SK-N-SH (cell line): ENCODE data around the gene SMIM7. TPM values are rescaled to one million over a fixed set of nuclear protein-coding genes. Genes with fewer than 3 reads are reported as not detected.

Source experiments
- CTCF ChIA-PET: fragments of 300-600, 350-600 bp; formaldehyde crosslinking; extraction: SDS; loops from one replicate; lab custom pipeline; 2021; lab: Yijun Ruan, JAX
- POLR2A ChIA-PET: fragments of 350-600 bp; sonication (Branson Sonifier 250); formaldehyde crosslinking; extraction: SDS; loops from one replicate; lab custom pipeline; 2020; ENCODE audit warnings: antibody characterized with exemption, inconsistent platforms; lab: Yijun Ruan, JAX
- DNase-seq: peaks from one replicate; pipeline ENCODE4 v3.0.0; 2012
- H2AFZ ChIP-seq: fragments of 200-600 bp; sonication (generic); 2 replicates; pipeline ENCODE4 v1.8.1; 2016; ENCODE audit warnings: antibody characterized with exemption, mild to moderate bottlenecking, low read depth
- H3F3A ChIP-seq: fragments of 200-600 bp; sonication (generic); replicated peaks from 2 replicates; pipeline ENCODE3; 2016; ENCODE audit warnings: antibody characterized with exemption, mild to moderate bottlenecking; ENCODE audit not compliant: insufficient read depth
- H3K27ac ChIP-seq, 2 experiments: fragments of 200-500 bp in 1 of 2; fragments of 200-600 bp in 1 of 2; sonication (Bioruptor generic) in 1 of 2; sonication (generic), shearing (Covaris generic) in 1 of 2; 2 replicates each; pipeline versions ENCODE4 v1.5.1 to v1.6.1; 2014 to 2016; ENCODE audit warnings: low read depth in 2 of 2, inconsistent platforms in 1 of 2, low read length in 1 of 2, mild to moderate bottlenecking in 1 of 2, mixed read lengths in 1 of 2
- H3K27me3 ChIP-seq: fragments of 200-600 bp; sonication (generic), shearing (Covaris generic); 2 replicates; pipeline ENCODE4 v1.6.1; 2016; ENCODE audit warnings: mixed run types; ENCODE audit not compliant: insufficient read depth
- H3K36me3 ChIP-seq, 2 experiments: fragments of 200-500 bp in 1 of 2; fragments of 200-600 bp in 1 of 2; sonication (Bioruptor generic) in 1 of 2; sonication (generic) in 1 of 2; replicated peaks in 1 of 2; 2 replicates each; pipeline versions ENCODE3 to v1.5.1; 2014 to 2016; ENCODE audit warnings: low read length in 1 of 2, mild to moderate bottlenecking in 1 of 2; ENCODE audit not compliant: insufficient read depth in 2 of 2, control insufficient read depth in 1 of 2
- H3K4me1 ChIP-seq, 2 experiments: fragments of 200-500 bp in 1 of 2; fragments of 200-600 bp in 1 of 2; sonication (Bioruptor generic) in 1 of 2; sonication (generic), shearing (Covaris generic) in 1 of 2; 2 replicates each; pipeline versions ENCODE4 v1.5.1 to v1.6.1; 2014 to 2016; ENCODE audit warnings: low read depth in 1 of 2, low read length in 1 of 2, mixed run types in 1 of 2; ENCODE audit not compliant: insufficient read depth in 2 of 2, control insufficient read depth in 1 of 2
- H3K4me2 ChIP-seq: fragments of 200-600 bp; sonication (generic), shearing (Covaris generic); 2 replicates; pipeline ENCODE4 v1.6.1; 2017; ENCODE audit warnings: mixed run types
- H3K4me3 ChIP-seq, 2 experiments: fragments of 200-500 bp in 1 of 2; fragments of 200-600 bp in 1 of 2; sonication (Bioruptor generic) in 1 of 2; sonication (generic), shearing (Covaris generic) in 1 of 2; 2 replicates each; pipeline versions ENCODE4 v1.5.1 to v1.8.1; 2014 to 2016; ENCODE audit warnings: low read depth in 2 of 2, inconsistent platforms in 1 of 2, low read length in 1 of 2, mild to moderate bottlenecking in 1 of 2, mixed read lengths in 1 of 2, moderate library complexity in 1 of 2
- H3K79me2 ChIP-seq: fragments of 200-600 bp; sonication (generic); 2 replicates; pipeline ENCODE4 v1.8.1; 2017; ENCODE audit warnings: mild to moderate bottlenecking; ENCODE audit not compliant: insufficient read depth
- H3K9ac ChIP-seq: fragments of 200-600 bp; sonication (generic); 2 replicates; pipeline ENCODE4 v1.6.1; 2017; ENCODE audit warnings: mixed run types
- H3K9me2 ChIP-seq: fragments of 200-600 bp; sonication (generic); 2 replicates; pipeline ENCODE4 v1.6.1; 2017; ENCODE audit warnings: mixed run types
- H3K9me3 ChIP-seq: fragments of 200-600 bp; sonication (generic); 2 replicates; pipeline ENCODE4 v1.6.1; 2017; ENCODE audit warnings: mixed run types, mild to moderate bottlenecking, moderate library complexity
- H4K20me1 ChIP-seq: fragments of 200-600 bp; sonication (generic); 2 replicates; pipeline ENCODE4 v1.6.1; 2017; ENCODE audit warnings: mild to moderate bottlenecking, mixed run types; ENCODE audit not compliant: insufficient read depth
- CHD2 ChIP-seq: fragments of 150-350 bp; IDR thresholded peaks from 2 replicates; pipeline ENCODE4 v1.6.1; 2018; ENCODE audit warnings: low read length; ENCODE audit not compliant: partially characterized antibody
- CTCF ChIP-seq: fragments of 200-600 bp; sonication (generic); IDR thresholded peaks from 2 replicates; pipeline ENCODE4 v1.6.1; 2017; ENCODE audit warnings: antibody characterized with exemption, mild to moderate bottlenecking, moderate library complexity
- EP300 ChIP-seq, 2 experiments: IDR thresholded peaks; 2 replicates each; pipeline versions ENCODE4 v1.4.0 to v1.6.1; 2012; ENCODE audit warnings: borderline replicate concordance in 1 of 2, low read depth in 1 of 2, low read length in 1 of 2
- FOSL2 ChIP-seq: IDR thresholded peaks from 2 replicates; pipeline ENCODE4 v1.4.0; 2012; ENCODE audit warnings: low read depth, mild to moderate bottlenecking, moderate library complexity, borderline replicate concordance
- FOXM1 ChIP-seq: IDR thresholded peaks from 2 replicates; pipeline ENCODE4 v1.4.0; 2012; ENCODE audit warnings: low read depth, mild to moderate bottlenecking
- GABPA ChIP-seq: IDR thresholded peaks from 2 replicates; pipeline ENCODE4 v1.4.0; 2012; ENCODE audit warnings: low read depth, mild to moderate bottlenecking
- MEF2A ChIP-seq: IDR thresholded peaks from 2 replicates; pipeline ENCODE4 v1.4.0; 2012; ENCODE audit warnings: low read depth, borderline replicate concordance
- MXI1 ChIP-seq: IDR thresholded peaks from 2 replicates; pipeline ENCODE4 v1.6.1; 2012; ENCODE audit warnings: mild to moderate bottlenecking, low read depth, low read length, improper control_type of control experiment
- NFIC ChIP-seq: IDR thresholded peaks from 2 replicates; pipeline ENCODE4 v1.4.0; 2012; ENCODE audit warnings: borderline replicate concordance
- RFX5 ChIP-seq: IDR thresholded peaks from 2 replicates; pipeline ENCODE4 v1.6.1; 2012; ENCODE audit warnings: mild to moderate bottlenecking, improper control_type of control experiment, low read length
- RXRA ChIP-seq: IDR thresholded peaks from 2 replicates; pipeline ENCODE4 v1.4.0; 2012; ENCODE audit warnings: low read depth, mild to moderate bottlenecking, borderline replicate concordance
- SIN3A ChIP-seq: IDR thresholded peaks from 2 replicates; pipeline ENCODE4 v1.6.1; 2012; ENCODE audit warnings: low read depth, mild to moderate bottlenecking, low read length, moderate library complexity, borderline replicate concordance
- TAF1 ChIP-seq: IDR thresholded peaks from 2 replicates; pipeline ENCODE4 v1.6.1; 2012; ENCODE audit warnings: low read depth, mild to moderate bottlenecking, low read length, moderate library complexity, borderline replicate concordance
- TCF12 ChIP-seq: IDR thresholded peaks from 2 replicates; pipeline ENCODE4 v1.4.0; 2012
- TEAD4 ChIP-seq: IDR thresholded peaks from 2 replicates; pipeline ENCODE4 v1.4.0; 2012; ENCODE audit warnings: mild to moderate bottlenecking, borderline replicate concordance; ENCODE audit not compliant: insufficient read depth
- USF2 ChIP-seq: fragments of 150-350 bp; IDR thresholded peaks from 2 replicates; pipeline ENCODE4 v1.6.1; 2017; ENCODE audit warnings: antibody characterized with exemption, low read length, low read depth, borderline replicate concordance
- WGBS: methylation state at CpG from one replicate; pipeline ENCODE4 v1.1.6; 2017; ENCODE audit warnings: low lambda C conversion rate; 5-methylcytosine and 5-hydroxymethylcytosine counted together
- polyA plus RNA-seq, 3 experiments: library from polyadenylated mRNA; depleted of rRNA; stranded (reverse); fragments of >200 nt; gene quantifications; 2 replicates each; pipeline ENCODE4 v1.2.3, GENCODE V29; 2012
- TF ChIP-seq, protein P1 (sequence below): fragments of 150-350 bp; IDR thresholded peaks from 2 replicates; pipeline ENCODE4 v1.6.1; 2016; ENCODE audit warnings: mild to moderate bottlenecking, low read depth, low read length
- TF ChIP-seq, protein P2 (sequence below): IDR thresholded peaks from 2 replicates; pipeline ENCODE4; 2012
- TF ChIP-seq, protein P3 (sequence below): IDR thresholded peaks from 2 replicates; pipeline ENCODE4 v1.6.1; 2012; ENCODE audit warnings: mild to moderate bottlenecking, low read depth, low read length, moderate library complexity
- TF ChIP-seq, protein P4 (sequence below): IDR thresholded peaks from 2 replicates; pipeline ENCODE4 v1.4.0; 2012; ENCODE audit warnings: low read depth, borderline replicate concordance

SMIM7 gene
- polyA plus RNA-seq, 1 of the 3 experiments (the other 2 are of a cell fraction): 74.2 TPM

DNA sequence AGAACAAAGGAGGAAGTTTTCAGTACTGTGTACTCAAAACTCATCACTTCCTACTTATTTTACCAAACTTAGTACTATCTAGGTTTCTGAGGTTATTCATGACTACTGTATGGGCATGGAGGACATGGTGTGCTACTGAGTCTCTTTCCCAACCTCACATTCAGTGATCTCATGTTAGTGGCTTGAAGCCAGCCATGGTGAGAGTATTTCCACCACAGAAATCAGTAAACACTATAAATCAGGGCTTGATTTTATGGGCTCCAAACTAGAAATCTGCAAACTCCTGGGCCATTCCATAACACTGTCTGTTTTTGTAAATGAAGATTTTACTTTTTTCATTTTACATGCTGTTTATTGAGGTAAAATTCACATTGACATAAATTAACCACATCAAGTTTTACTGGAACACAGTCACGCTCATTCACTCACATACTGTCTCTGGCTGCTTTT, 51.6 kb downstream of the SMIM7 start (continued):
- TF ChIP-seq, protein P1, sequence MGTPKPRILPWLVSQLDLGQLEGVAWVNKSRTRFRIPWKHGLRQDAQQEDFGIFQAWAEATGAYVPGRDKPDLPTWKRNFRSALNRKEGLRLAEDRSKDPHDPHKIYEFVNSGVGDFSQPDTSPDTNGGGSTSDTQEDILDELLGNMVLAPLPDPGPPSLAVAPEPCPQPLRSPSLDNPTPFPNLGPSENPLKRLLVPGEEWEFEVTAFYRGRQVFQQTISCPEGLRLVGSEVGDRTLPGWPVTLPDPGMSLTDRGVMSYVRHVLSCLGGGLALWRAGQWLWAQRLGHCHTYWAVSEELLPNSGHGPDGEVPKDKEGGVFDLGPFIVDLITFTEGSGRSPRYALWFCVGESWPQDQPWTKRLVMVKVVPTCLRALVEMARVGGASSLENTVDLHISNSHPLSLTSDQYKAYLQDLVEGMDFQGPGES: no peak
- no peak for TF ChIP-seq FOSL2
- TF ChIP-seq, protein P2, sequence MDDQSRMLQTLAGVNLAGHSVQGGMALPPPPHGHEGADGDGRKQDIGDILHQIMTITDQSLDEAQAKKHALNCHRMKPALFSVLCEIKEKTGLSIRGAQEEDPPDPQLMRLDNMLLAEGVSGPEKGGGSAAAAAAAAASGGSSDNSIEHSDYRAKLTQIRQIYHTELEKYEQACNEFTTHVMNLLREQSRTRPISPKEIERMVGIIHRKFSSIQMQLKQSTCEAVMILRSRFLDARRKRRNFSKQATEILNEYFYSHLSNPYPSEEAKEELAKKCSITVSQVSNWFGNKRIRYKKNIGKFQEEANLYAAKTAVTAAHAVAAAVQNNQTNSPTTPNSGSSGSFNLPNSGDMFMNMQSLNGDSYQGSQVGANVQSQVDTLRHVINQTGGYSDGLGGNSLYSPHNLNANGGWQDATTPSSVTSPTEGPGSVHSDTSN: no peak
- no peak for TF ChIP-seq TCF12

- ChIA-PET CTCF (interaction anchor here (1.0 kb wide), 1 partner anchor 11 kb away, joined by 3 read pairs; no protein-coding TSS in a partner anchor), POLR2A (no interaction called here)
- Histone ChIP-seq H3K4me2 (no peak overlapping the region), H3K9me2 (no peaks in the 10 kb centered on the region), H3K27ac (peak overlapping the region in 1 of 2 experiments; percentile 12; a peak in 1 of 4 replicates), H3K4me1 (peaks cover 4 to 31% of the 10 kb centered on the region in 2 experiments; a peak in 2 of 4 replicates), H3K36me3 (no peaks in the 10 kb centered on the region), H3K9me3 (no peaks in the 10 kb centered on the region), H3K79me2 (peaks cover 100% of the 10 kb centered on the region), H3K9ac (no peak overlapping the region), H4K20me1 (peaks cover 93% of the 10 kb centered on the region), H3K27me3 (no peaks in the 10 kb centered on the region), H2AFZ (no peak overlapping the region), H3K4me3 (no peak overlapping the region), H3F3A (no peaks in the 10 kb centered on the region)
- no peak for TF ChIP-seq FOXM1
- TF ChIP-seq CTCF: no peak
- no peak for TF ChIP-seq TAF1
- no peak for TF ChIP-seq MXI1
- TF ChIP-seq, protein P3, sequence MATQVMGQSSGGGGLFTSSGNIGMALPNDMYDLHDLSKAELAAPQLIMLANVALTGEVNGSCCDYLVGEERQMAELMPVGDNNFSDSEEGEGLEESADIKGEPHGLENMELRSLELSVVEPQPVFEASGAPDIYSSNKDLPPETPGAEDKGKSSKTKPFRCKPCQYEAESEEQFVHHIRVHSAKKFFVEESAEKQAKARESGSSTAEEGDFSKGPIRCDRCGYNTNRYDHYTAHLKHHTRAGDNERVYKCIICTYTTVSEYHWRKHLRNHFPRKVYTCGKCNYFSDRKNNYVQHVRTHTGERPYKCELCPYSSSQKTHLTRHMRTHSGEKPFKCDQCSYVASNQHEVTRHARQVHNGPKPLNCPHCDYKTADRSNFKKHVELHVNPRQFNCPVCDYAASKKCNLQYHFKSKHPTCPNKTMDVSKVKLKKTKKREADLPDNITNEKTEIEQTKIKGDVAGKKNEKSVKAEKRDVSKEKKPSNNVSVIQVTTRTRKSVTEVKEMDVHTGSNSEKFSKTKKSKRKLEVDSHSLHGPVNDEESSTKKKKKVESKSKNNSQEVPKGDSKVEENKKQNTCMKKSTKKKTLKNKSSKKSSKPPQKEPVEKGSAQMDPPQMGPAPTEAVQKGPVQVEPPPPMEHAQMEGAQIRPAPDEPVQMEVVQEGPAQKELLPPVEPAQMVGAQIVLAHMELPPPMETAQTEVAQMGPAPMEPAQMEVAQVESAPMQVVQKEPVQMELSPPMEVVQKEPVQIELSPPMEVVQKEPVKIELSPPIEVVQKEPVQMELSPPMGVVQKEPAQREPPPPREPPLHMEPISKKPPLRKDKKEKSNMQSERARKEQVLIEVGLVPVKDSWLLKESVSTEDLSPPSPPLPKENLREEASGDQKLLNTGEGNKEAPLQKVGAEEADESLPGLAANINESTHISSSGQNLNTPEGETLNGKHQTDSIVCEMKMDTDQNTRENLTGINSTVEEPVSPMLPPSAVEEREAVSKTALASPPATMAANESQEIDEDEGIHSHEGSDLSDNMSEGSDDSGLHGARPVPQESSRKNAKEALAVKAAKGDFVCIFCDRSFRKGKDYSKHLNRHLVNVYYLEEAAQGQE: no peak
- no peak for TF ChIP-seq RXRA
- no peak for TF ChIP-seq TEAD4
- no peak for TF ChIP-seq GABPA
- TF ChIP-seq, protein P4, sequence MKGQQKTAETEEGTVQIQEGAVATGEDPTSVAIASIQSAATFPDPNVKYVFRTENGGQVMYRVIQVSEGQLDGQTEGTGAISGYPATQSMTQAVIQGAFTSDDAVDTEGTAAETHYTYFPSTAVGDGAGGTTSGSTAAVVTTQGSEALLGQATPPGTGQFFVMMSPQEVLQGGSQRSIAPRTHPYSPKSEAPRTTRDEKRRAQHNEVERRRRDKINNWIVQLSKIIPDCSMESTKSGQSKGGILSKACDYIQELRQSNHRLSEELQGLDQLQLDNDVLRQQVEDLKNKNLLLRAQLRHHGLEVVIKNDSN: no peak
- TF ChIP-seq MEF2A: no peak
- TF ChIP-seq USF2: no peak
- TF ChIP-seq, protein P2: no peak
- no peak for TF ChIP-seq CHD2
- no peak for TF ChIP-seq EP300 (IDR thresholded peaks at IDR 0.05; ENCODE audit: borderline replicate concordance in 1 of 2, low read depth in 1 of 2, low read length in 1 of 2)
- TF ChIP-seq TCF12: no peak
- no peak for TF ChIP-seq SIN3A
- no peak for TF ChIP-seq NFIC
- TF ChIP-seq RFX5: no peak
- peak; percentile 12 for DNase-seq
- 96% methylated on average over 9 of the region's 12 CpGs for WGBS
These were observed 52.1 kb downstream of the SMIM7 start for GRCh38 chr19:16607819-16608218.
